ENCODE results near the gene FAM120B.

GRCh38 chr6:170276369-170277057, 30.0 kb upstream of the FAM120B start:
- TF ChIP-seq CTCF (IDR thresholded peaks at IDR 0.05; ENCODE audit: low read depth, low read length) = no peak
- TF ChIP-seq EZH2phosphoT487 (IDR thresholded peaks at IDR 0.05; ENCODE audit: low read depth) = no peak
